ENCODE results near the gene RGS10. TPM values are rescaled to one million over a fixed set of nuclear protein-coding genes. Genes with fewer than 3 reads are reported as not detected.
"Not testable (repeated sequence)": the region's sequence is repeated elsewhere in the genome, so short reads cannot be mapped to it uniquely, and the experiment has no call there.

The RGS10 gene
- total RNA-seq, 1 experiment from 2014 or later = 7.2 TPM

- H3K4me3 ChIP-seq (ENCODE audit: insufficient read depth, low read depth, low read length); DNase-seq; H3K27me3 ChIP-seq (ENCODE audit: control insufficient read depth, insufficient read depth, low read length): not testable (repeated sequence)
Measured at GRCh38 chr10:119532791-119533190, 9.7 kb downstream of the RGS10 start.

GRCh38 chr10:119532251-119532650, 10.3 kb downstream of the RGS10 start:
- not testable (repeated sequence) for H3K36me3 ChIP-seq (replicated peaks; ENCODE audit: control insufficient read depth, insufficient read depth, low read length); H3K27me3 ChIP-seq (ENCODE audit: control insufficient read depth, insufficient read depth, low read length); DNase-seq; H3K4me3 ChIP-seq (ENCODE audit: insufficient read depth, low read depth, low read length)

More at GRCh38 chr10:119532791-119533190, 9.7 kb downstream of the RGS10 start:
- H3K36me3 ChIP-seq (replicated peaks; ENCODE audit: control insufficient read depth, insufficient read depth, low read length) = not testable (repeated sequence)

- no peak for DNase-seq
- H3K36me3 ChIP-seq (replicated peaks; ENCODE audit: control insufficient read depth, insufficient read depth, low read length) = no peaks in the 10 kb centered on the region
Measured at GRCh38 chr10:119531067-119531466, 11.5 kb downstream of the RGS10 start.

GRCh38 chr10:119528663-119529237, 13.8 kb downstream of the RGS10 start:
- H3K27me3 ChIP-seq (ENCODE audit: control insufficient read depth, insufficient read depth, low read length); DNase-seq; H3K4me3 ChIP-seq (ENCODE audit: insufficient read depth, low read depth, low read length); H3K36me3 ChIP-seq (replicated peaks; ENCODE audit: control insufficient read depth, insufficient read depth, low read length): not testable (repeated sequence)

More at GRCh38 chr10:119531067-119531466, 11.5 kb downstream of the RGS10 start:
- no peaks in the 10 kb centered on the region for H3K27me3 ChIP-seq (ENCODE audit: control insufficient read depth, insufficient read depth, low read length)
- no peak overlapping the region for H3K4me3 ChIP-seq (ENCODE audit: insufficient read depth, low read depth, low read length)

- no peak for DNase-seq
- no peaks in the 10 kb centered on the region for H3K36me3 ChIP-seq (replicated peaks; ENCODE audit: control insufficient read depth, insufficient read depth, low read length)
- H3K4me3 ChIP-seq (ENCODE audit: insufficient read depth, low read depth, low read length) = no peak overlapping the region
- H3K27me3 ChIP-seq (ENCODE audit: control insufficient read depth, insufficient read depth, low read length) = no peaks in the 10 kb centered on the region
Measured at GRCh38 chr10:119526621-119527592, 15.6 kb downstream of the RGS10 start.

GRCh38 chr10:119526149-119526548, 16.4 kb downstream of the RGS10 start:
- H3K27me3 ChIP-seq (ENCODE audit: control insufficient read depth, insufficient read depth, low read length) = no peaks in the 10 kb centered on the region
- no peaks in the 10 kb centered on the region for H3K36me3 ChIP-seq (replicated peaks; ENCODE audit: control insufficient read depth, insufficient read depth, low read length)
- no peak for DNase-seq
- H3K4me3 ChIP-seq (ENCODE audit: insufficient read depth, low read depth, low read length) = no peak overlapping the region

GRCh38 chr10:119525116-119525515, 17.4 kb downstream of the RGS10 start:
- DNase-seq = no peak
- no peak overlapping the region for H3K4me3 ChIP-seq (ENCODE audit: insufficient read depth, low read depth, low read length)
- H3K27me3 ChIP-seq (ENCODE audit: control insufficient read depth, insufficient read depth, low read length) = no peaks in the 10 kb centered on the region
- H3K36me3 ChIP-seq (replicated peaks; ENCODE audit: control insufficient read depth, insufficient read depth, low read length) = no peaks in the 10 kb centered on the region

GRCh38 chr10:119524720-119525070, 17.8 kb downstream of the RGS10 start:
- no peaks in the 10 kb centered on the region for H3K27me3 ChIP-seq (ENCODE audit: control insufficient read depth, insufficient read depth, low read length)
- DNase-seq = no peak
- no peak overlapping the region for H3K4me3 ChIP-seq (ENCODE audit: insufficient read depth, low read depth, low read length)
- H3K36me3 ChIP-seq (replicated peaks; ENCODE audit: control insufficient read depth, insufficient read depth, low read length) = no peaks in the 10 kb centered on the region

GRCh38 chr10:119523895-119524719, 18.4 kb downstream of the RGS10 start:
- Histone ChIP-seq H3K27me3 (ENCODE audit: control insufficient read depth, insufficient read depth, low read length) (no peaks in the 10 kb centered on the region), H3K4me3 (ENCODE audit: insufficient read depth, low read depth, low read length) (no peak overlapping the region), H3K36me3 (replicated peaks; ENCODE audit: control insufficient read depth, insufficient read depth, low read length) (no peaks in the 10 kb centered on the region)
- peak; percentile 31 for DNase-seq

GRCh38 chr10:119522747-119523426, 19.6 kb downstream of the RGS10 start:
- peak; percentile 18 for DNase-seq
- Histone ChIP-seq H3K27me3 (ENCODE audit: control insufficient read depth, insufficient read depth, low read length) (no peaks in the 10 kb centered on the region), H3K36me3 (replicated peaks; ENCODE audit: control insufficient read depth, insufficient read depth, low read length) (no peaks in the 10 kb centered on the region), H3K4me3 (ENCODE audit: insufficient read depth, low read depth, low read length) (no peak overlapping the region)

GRCh38 chr10:119521443-119522204, 20.9 kb downstream of the RGS10 start:
- no peak overlapping the region for H3K4me3 ChIP-seq (ENCODE audit: insufficient read depth, low read depth, low read length)
- H3K36me3 ChIP-seq (replicated peaks; ENCODE audit: control insufficient read depth, insufficient read depth, low read length) = no peaks in the 10 kb centered on the region
- DNase-seq = peak; percentile 50
- no peaks in the 10 kb centered on the region for H3K27me3 ChIP-seq (ENCODE audit: control insufficient read depth, insufficient read depth, low read length)

- no peaks in the 10 kb centered on the region for H3K36me3 ChIP-seq (replicated peaks; ENCODE audit: control insufficient read depth, insufficient read depth, low read length)
- no peak overlapping the region for H3K4me3 ChIP-seq (ENCODE audit: insufficient read depth, low read depth, low read length)
- no peaks in the 10 kb centered on the region for H3K27me3 ChIP-seq (ENCODE audit: control insufficient read depth, insufficient read depth, low read length)
- no peak for DNase-seq
Measured at GRCh38 chr10:119520283-119520682, 22.2 kb downstream of the RGS10 start.

GRCh38 chr10:119518936-119519335, 23.6 kb downstream of the RGS10 start:
- Histone ChIP-seq H3K36me3 (replicated peaks; ENCODE audit: control insufficient read depth, insufficient read depth, low read length) (no peaks in the 10 kb centered on the region), H3K4me3 (ENCODE audit: insufficient read depth, low read depth, low read length) (no peak overlapping the region), H3K27me3 (ENCODE audit: control insufficient read depth, insufficient read depth, low read length) (no peaks in the 10 kb centered on the region)
- no peak for DNase-seq
